ENCODE data around the gene FFAR3.
A peak's percentile ranks its signal among the peaks of the same experiment; 100 is the strongest.

FFAR3 gene

DNA sequence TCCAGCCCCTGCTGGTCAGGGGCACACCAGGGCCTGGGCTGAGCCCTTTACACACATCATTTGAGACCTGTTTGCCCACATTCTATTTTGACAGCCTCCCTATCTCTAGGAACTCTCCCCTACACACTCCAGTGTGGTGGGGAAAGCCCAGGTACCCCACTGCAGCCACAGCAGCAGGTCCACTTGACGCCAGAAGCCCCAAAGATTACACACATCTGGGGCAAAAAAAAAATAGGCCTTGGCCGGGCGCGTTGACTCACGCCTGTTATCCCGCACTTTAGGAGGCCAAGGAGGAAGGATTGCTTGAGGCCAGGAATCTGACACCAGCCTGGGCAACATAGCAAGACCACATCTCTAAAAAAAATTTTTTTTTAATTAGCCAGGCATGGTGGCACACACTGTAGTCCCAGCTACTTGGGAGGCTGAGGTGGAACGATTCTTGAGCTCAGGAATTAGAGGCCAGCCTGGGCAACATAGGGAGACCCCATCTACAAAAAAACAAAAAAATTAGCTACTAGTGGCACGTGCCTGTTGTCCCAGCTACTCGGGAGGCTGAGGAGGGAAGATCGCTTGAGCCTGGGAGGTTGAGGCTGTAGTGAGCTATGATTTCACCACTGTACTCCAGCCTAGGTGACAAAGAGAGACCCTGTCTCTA, 47.3 kb upstream of the FFAR3 start:
- Histone ChIP-seq H2BK12ac (ENCODE audit: low read length in 2 of 2) (no peak overlapping the region), H3K79me1 (replicated peaks; ENCODE audit: low read length, poor library complexity, severe bottlenecking) (no peaks in the 10 kb centered on the region), H3K18ac (ENCODE audit: low read depth in 1 of 2, low read length in 2 of 2) (no peak overlapping the region), H3K36me3 (ENCODE audit: control insufficient read depth in 1 of 2, insufficient read depth in 2 of 2, low read depth in 1 of 2, low read length in 2 of 2) (no peaks in the 10 kb centered on the region), H3K23ac (ENCODE audit: low read length in 2 of 2) (no peak overlapping the region), H3K9me3 (ENCODE audit: control insufficient read depth, low read length) (no peaks in the 10 kb centered on the region), H4K8ac (ENCODE audit: low read length) (no peak overlapping the region), H3K4ac (ENCODE audit: low read depth in 1 of 2, low read length in 2 of 2) (no peak overlapping the region), H3K4me1 (ENCODE audit: control insufficient read depth, insufficient read depth, low read depth, low read length) (peaks cover 3% of the 10 kb centered on the region), H2BK120ac (ENCODE audit: low read depth, low read length) (no peak overlapping the region), H2AK5ac (ENCODE audit: low read length, severe bottlenecking) (no peak overlapping the region), H3K27ac (ENCODE audit: low read length, poor library complexity, severe bottlenecking) (no peak overlapping the region), H3K27me3 (ENCODE audit: control insufficient read depth in 1 of 2, insufficient read depth in 1 of 2, low read length in 2 of 2) (peaks cover 3 to 16% of the 10 kb centered on the region in 2 experiments), H3K4me3 (ENCODE audit: insufficient read depth in 1 of 2, low read depth in 1 of 2, low read length in 2 of 2) (no peak overlapping the region), H3K14ac (ENCODE audit: low read length in 2 of 2) (no peak overlapping the region), H2BK5ac (ENCODE audit: low read depth, low read length, poor library complexity, severe bottlenecking) (no peak overlapping the region), H2AFZ (ENCODE audit: low read depth, low read length) (no peak overlapping the region), H3K9ac (ENCODE audit: low read length) (no peak overlapping the region), H3K4me2 (ENCODE audit: low read length, poor library complexity, severe bottlenecking) (no peak overlapping the region), H4K91ac (ENCODE audit: low read length) (no peak overlapping the region), H2BK15ac (ENCODE audit: low read depth, poor library complexity, severe bottlenecking) (no peak overlapping the region)
- 94% methylated on average over 10 of the region's 10 CpGs for WGBS
- no peak for DNase-seq

DNA sequence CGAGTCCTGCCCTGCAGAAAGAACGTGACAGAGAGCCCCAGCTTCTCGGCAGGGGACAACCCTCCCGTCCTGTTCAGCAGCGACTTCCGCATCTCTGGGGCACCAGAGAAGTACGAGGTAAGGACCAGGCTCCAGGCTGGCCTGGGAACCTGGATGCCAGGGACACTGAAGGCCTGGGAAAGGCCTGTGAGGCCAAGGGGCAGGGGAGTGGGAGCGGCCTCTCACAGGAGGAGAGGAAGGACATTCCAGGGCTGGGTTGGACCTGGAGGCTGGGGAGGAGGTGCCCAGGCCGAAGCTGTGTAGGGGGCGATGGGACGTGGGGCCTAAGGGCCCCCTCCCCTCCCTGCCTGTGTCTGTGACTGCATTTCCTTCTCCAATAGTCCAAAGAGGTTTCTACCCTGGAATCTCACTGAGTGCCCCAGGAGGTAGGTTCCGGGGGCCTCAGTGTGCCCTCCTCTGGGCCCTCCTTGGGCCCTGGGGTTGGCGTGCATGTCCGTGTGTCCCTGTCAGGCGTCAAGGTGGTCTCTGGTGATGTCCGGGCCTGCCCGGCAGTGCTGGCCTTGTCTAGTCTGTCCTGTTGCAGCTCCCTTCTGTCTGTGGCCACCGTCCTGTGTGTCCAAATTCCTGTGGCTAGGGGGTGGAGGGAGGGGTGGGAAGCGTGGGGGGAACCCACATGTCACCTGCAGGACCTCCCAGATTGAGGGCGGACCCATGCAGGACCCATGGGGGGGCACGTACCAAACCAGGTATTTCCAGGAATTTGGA, 46.2 kb upstream of the FFAR3 start:
- DNase-seq, result no peak
- H3K9ac ChIP-seq (ENCODE audit: low read length), result no peak overlapping the region

DNA sequence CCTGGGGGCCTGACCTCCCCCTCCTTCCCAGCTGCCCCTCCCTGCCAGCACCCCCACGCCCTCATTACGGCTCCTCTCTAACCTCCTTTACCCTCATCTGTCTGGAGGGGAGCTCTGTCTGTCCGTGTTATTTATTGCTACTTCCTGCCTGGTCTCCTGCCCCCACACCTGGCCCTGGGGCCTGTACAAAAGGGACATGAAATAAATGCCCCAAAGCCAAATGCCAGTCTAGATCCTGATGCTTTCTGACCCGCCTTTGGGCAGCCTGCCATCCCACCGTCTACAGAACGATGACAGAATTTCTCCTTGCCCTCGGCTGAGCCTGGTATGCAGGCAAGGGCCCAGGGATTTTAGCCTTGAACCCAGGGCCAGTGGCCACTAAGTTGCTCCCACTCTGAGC, 44.7 kb upstream of the FFAR3 start:
- no peak overlapping the region for H3K23ac ChIP-seq (ENCODE audit: low read length in 2 of 2)
- no peak overlapping the region for H3K4me3 ChIP-seq (ENCODE audit: insufficient read depth in 1 of 2, low read depth in 1 of 2, low read length in 2 of 2)
- no peak overlapping the region for H3K18ac ChIP-seq (ENCODE audit: low read depth in 1 of 2, low read length in 2 of 2)
- H3K9me3 ChIP-seq (ENCODE audit: control insufficient read depth, low read length), result no peaks in the 10 kb centered on the region
- H2BK120ac ChIP-seq (ENCODE audit: low read depth, low read length), result no peak overlapping the region
- no peak overlapping the region for H3K4ac ChIP-seq (ENCODE audit: low read depth in 1 of 2, low read length in 2 of 2)
- DNase-seq, result no peak
- no peak overlapping the region for H3K4me2 ChIP-seq (ENCODE audit: low read length, poor library complexity, severe bottlenecking)
- H2BK5ac ChIP-seq (ENCODE audit: low read depth, low read length, poor library complexity, severe bottlenecking), result no peak overlapping the region
- no peaks in the 10 kb centered on the region for H3K79me1 ChIP-seq (replicated peaks; ENCODE audit: low read length, poor library complexity, severe bottlenecking)
- H2BK15ac ChIP-seq (ENCODE audit: low read depth, poor library complexity, severe bottlenecking), result no peak overlapping the region
- H2BK12ac ChIP-seq (ENCODE audit: low read length in 2 of 2), result no peak overlapping the region
- H2AFZ ChIP-seq (ENCODE audit: low read depth, low read length), result no peak overlapping the region
- peaks cover 3% of the 10 kb centered on the region for H3K4me1 ChIP-seq (ENCODE audit: control insufficient read depth, insufficient read depth, low read depth, low read length)
- H3K36me3 ChIP-seq (ENCODE audit: control insufficient read depth in 1 of 2, insufficient read depth in 2 of 2, low read depth in 1 of 2, low read length in 2 of 2), result no peaks in the 10 kb centered on the region
- no peak overlapping the region for H3K9ac ChIP-seq (ENCODE audit: low read length)
- H2AK5ac ChIP-seq (ENCODE audit: low read length, severe bottlenecking), result no peak overlapping the region
- 70% methylated on average over 7 of the region's 7 CpGs for WGBS
- H3K27ac ChIP-seq (ENCODE audit: low read length, poor library complexity, severe bottlenecking), result no peak overlapping the region
- no peak overlapping the region for H4K8ac ChIP-seq (ENCODE audit: low read length)
- H4K91ac ChIP-seq (ENCODE audit: low read length), result no peak overlapping the region
- peaks cover 0 to 13% of the 10 kb centered on the region in 2 experiments for H3K27me3 ChIP-seq (ENCODE audit: control insufficient read depth in 1 of 2, insufficient read depth in 1 of 2, low read length in 2 of 2)
- no peak overlapping the region for H3K14ac ChIP-seq (ENCODE audit: low read length in 2 of 2)

More for the DNA sequence above, 46.2 kb upstream of the FFAR3 start:
- Histone ChIP-seq H4K91ac (ENCODE audit: low read length) (no peak overlapping the region), H3K4me1 (ENCODE audit: control insufficient read depth, insufficient read depth, low read depth, low read length) (peaks cover 3% of the 10 kb centered on the region), H2BK12ac (ENCODE audit: low read length in 2 of 2) (no peak overlapping the region), H3K4me2 (ENCODE audit: low read length, poor library complexity, severe bottlenecking) (no peak overlapping the region), H3K9me3 (ENCODE audit: control insufficient read depth, low read length) (no peaks in the 10 kb centered on the region), H2BK15ac (ENCODE audit: low read depth, poor library complexity, severe bottlenecking) (no peak overlapping the region), H3K14ac (ENCODE audit: low read length in 2 of 2) (no peak overlapping the region), H4K8ac (ENCODE audit: low read length) (peak overlapping the region; percentile 42), H2BK5ac (ENCODE audit: low read depth, low read length, poor library complexity, severe bottlenecking) (no peak overlapping the region), H3K27me3 (ENCODE audit: control insufficient read depth in 1 of 2, insufficient read depth in 1 of 2, low read length in 2 of 2) (peaks cover 2 to 16% of the 10 kb centered on the region in 2 experiments), H3K4me3 (ENCODE audit: insufficient read depth in 1 of 2, low read depth in 1 of 2, low read length in 2 of 2) (no peak overlapping the region), H3K79me1 (replicated peaks; ENCODE audit: low read length, poor library complexity, severe bottlenecking) (no peaks in the 10 kb centered on the region), H2AFZ (ENCODE audit: low read depth, low read length) (no peak overlapping the region), H3K4ac (ENCODE audit: low read depth in 1 of 2, low read length in 2 of 2) (no peak overlapping the region), H3K23ac (ENCODE audit: low read length in 2 of 2) (no peak overlapping the region), H2AK5ac (ENCODE audit: low read length, severe bottlenecking) (no peak overlapping the region), H3K27ac (ENCODE audit: low read length, poor library complexity, severe bottlenecking) (no peak overlapping the region), H3K36me3 (ENCODE audit: control insufficient read depth in 1 of 2, insufficient read depth in 2 of 2, low read depth in 1 of 2, low read length in 2 of 2) (no peaks in the 10 kb centered on the region), H3K18ac (ENCODE audit: low read depth in 1 of 2, low read length in 2 of 2) (no peak overlapping the region), H2BK120ac (ENCODE audit: low read depth, low read length) (no peak overlapping the region)
- 75% methylated on average over 18 of the region's 21 CpGs for WGBS

DNA sequence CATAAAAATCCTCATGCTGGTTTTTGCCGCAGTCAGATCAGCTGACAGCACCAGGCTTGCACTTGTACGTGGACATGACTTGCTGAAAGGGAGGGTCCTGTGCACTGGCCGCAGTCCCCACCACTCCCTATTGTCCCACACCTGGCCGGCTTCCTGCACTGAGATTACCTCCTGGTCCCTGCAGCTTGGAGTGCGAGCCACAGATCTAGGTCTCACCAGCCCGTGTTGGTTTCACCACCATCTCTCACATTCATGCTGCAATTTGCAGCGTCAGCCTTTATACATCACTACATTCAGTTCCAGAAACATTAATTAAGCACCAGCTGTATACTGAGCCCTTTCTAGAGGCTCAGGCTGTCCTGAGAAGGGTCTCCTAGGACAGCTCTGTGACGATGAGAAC, 44.2 kb upstream of the FFAR3 start:
- no peak overlapping the region for H3K27ac ChIP-seq (ENCODE audit: low read length, poor library complexity, severe bottlenecking)
- 84% methylated on average over 8 of the region's 8 CpGs for WGBS

More for the DNA sequence above, 44.2 kb upstream of the FFAR3 start:
- H3K23ac ChIP-seq (ENCODE audit: low read length in 2 of 2), result no peak overlapping the region
- H3K18ac ChIP-seq (ENCODE audit: low read depth in 1 of 2, low read length in 2 of 2), result no peak overlapping the region
- no peak overlapping the region for H3K4ac ChIP-seq (ENCODE audit: low read depth in 1 of 2, low read length in 2 of 2)
- no peak overlapping the region for H2BK5ac ChIP-seq (ENCODE audit: low read depth, low read length, poor library complexity, severe bottlenecking)
- no peak overlapping the region for H2BK15ac ChIP-seq (ENCODE audit: low read depth, poor library complexity, severe bottlenecking)
- no peak overlapping the region for H3K14ac ChIP-seq (ENCODE audit: low read length in 2 of 2)
- no peak for DNase-seq
- H3K9me3 ChIP-seq (ENCODE audit: control insufficient read depth, low read length), result no peaks in the 10 kb centered on the region
- no peak overlapping the region for H2AFZ ChIP-seq (ENCODE audit: low read depth, low read length)
- H4K8ac ChIP-seq (ENCODE audit: low read length), result no peak overlapping the region
- no peaks in the 10 kb centered on the region for H3K79me1 ChIP-seq (replicated peaks; ENCODE audit: low read length, poor library complexity, severe bottlenecking)
- H3K27me3 ChIP-seq (ENCODE audit: control insufficient read depth in 1 of 2, insufficient read depth in 1 of 2, low read length in 2 of 2), result peaks cover 0 to 13% of the 10 kb centered on the region in 2 experiments
- no peak overlapping the region for H2AK5ac ChIP-seq (ENCODE audit: low read length, severe bottlenecking)
- H3K36me3 ChIP-seq (ENCODE audit: control insufficient read depth in 1 of 2, insufficient read depth in 2 of 2, low read depth in 1 of 2, low read length in 2 of 2), result no peaks in the 10 kb centered on the region
- no peak overlapping the region for H2BK12ac ChIP-seq (ENCODE audit: low read length in 2 of 2)
- no peak overlapping the region for H3K4me2 ChIP-seq (ENCODE audit: low read length, poor library complexity, severe bottlenecking)
- no peak overlapping the region for H2BK120ac ChIP-seq (ENCODE audit: low read depth, low read length)
- H3K4me3 ChIP-seq (ENCODE audit: insufficient read depth in 1 of 2, low read depth in 1 of 2, low read length in 2 of 2), result no peak overlapping the region
- H4K91ac ChIP-seq (ENCODE audit: low read length), result no peak overlapping the region
- H3K4me1 ChIP-seq (ENCODE audit: control insufficient read depth, insufficient read depth, low read depth, low read length), result peaks cover 5% of the 10 kb centered on the region
- H3K9ac ChIP-seq (ENCODE audit: low read length), result no peak overlapping the region

All from mesenchymal stem cell (in vitro differentiated cells and primary cell).